CD4-positive, alpha-beta T cell (primary cell): ENCODE results near the gene FBXO11. TPM values are rescaled to one million over a fixed set of nuclear protein-coding genes. Genes with fewer than 3 reads are reported as not detected.

ENCODE experiments used
- ATAC-seq: fragments of 200-7000 bp; cut with Tn5 transposase; one replicate; pipeline ENCODE4 v1.10.0; 2022; ENCODE audit warnings: mild to moderate bottlenecking; ENCODE audit not compliant: poor library complexity
- CTCF ChIA-PET: fragments of 350-600 bp; sonication (Branson Sonifier 250); formaldehyde crosslinking; loops from one replicate; lab custom pipeline; 2021; ENCODE audit warnings: antibody characterized with exemption, inconsistent platforms; lab: Charles Lee
- POLR2A ChIA-PET: fragments of 350-600 bp; sonication (Branson Sonifier 250); formaldehyde crosslinking; loops from one replicate; lab custom pipeline; 2021; ENCODE audit warnings: antibody characterized with exemption, inconsistent platforms; lab: Charles Lee
- DNase-seq, 14 experiments: peaks; one replicate each; pipeline ENCODE4 v3.0.0-alpha.2; 2013 to 2020; ENCODE audit warnings: mixed read lengths in 2 of 14
- H3K27ac ChIP-seq, 2 donors: one replicate each; pipeline versions ENCODE4 v1.5.1 to v1.7.0; 2013; ENCODE audit warnings: low read length in 2 of 2, low read depth in 1 of 2, mild to moderate bottlenecking in 1 of 2
- H3K27me3 ChIP-seq, 2 experiments: 1 replicate in 1 of 2; 2 replicates in 1 of 2; pipeline versions ENCODE4 v1.6.1 to v1.7.0; 2013; ENCODE audit warnings: low read length in 2 of 2, control low read depth in 1 of 2, mild to moderate bottlenecking in 1 of 2, moderate library complexity in 1 of 2; ENCODE audit not compliant: insufficient read depth in 2 of 2, control insufficient read depth in 1 of 2
- H3K36me3 ChIP-seq: one replicate; pipeline ENCODE4 v1.6.1; 2013; ENCODE audit warnings: low read length, control low read depth; ENCODE audit not compliant: insufficient read depth
- H3K4me1 ChIP-seq: one replicate; pipeline ENCODE4 v1.6.1; 2013; ENCODE audit warnings: low read length, control low read depth; ENCODE audit not compliant: insufficient read depth
- H3K4me3 ChIP-seq: one replicate; pipeline ENCODE4 v1.5.1; 2013; ENCODE audit warnings: mild to moderate bottlenecking, low read length, moderate library complexity
- H3K9me3 ChIP-seq, 2 experiments: 1 replicate in 1 of 2; 2 replicates in 1 of 2; pipeline versions ENCODE4 v1.6.1 to v1.7.0; 2013; ENCODE audit warnings: low read length in 2 of 2, mild to moderate bottlenecking in 2 of 2, control low read depth in 1 of 2, moderate library complexity in 1 of 2; ENCODE audit not compliant: control insufficient read depth in 1 of 2, insufficient read depth in 1 of 2
- H3K27ac Mint-ChIP-seq: one replicate; pipeline ENCODE4 v1.8.0; 2020; ENCODE audit warnings: mixed read lengths
- H3K27me3 Mint-ChIP-seq: one replicate; pipeline ENCODE4 v1.8.0; 2021; ENCODE audit warnings: mixed read lengths
- H3K36me3 Mint-ChIP-seq: one replicate; pipeline ENCODE4 v1.8.0; 2021; ENCODE audit warnings: low read depth, mixed read lengths
- H3K4me1 Mint-ChIP-seq: one replicate; pipeline ENCODE4 v1.8.0; 2021; ENCODE audit warnings: low read depth, mixed read lengths
- H3K4me3 Mint-ChIP-seq: one replicate; pipeline ENCODE4 v1.8.0; 2020; ENCODE audit warnings: mild to moderate bottlenecking, mixed read lengths
- H3K9me3 Mint-ChIP-seq: one replicate; pipeline ENCODE4 v1.8.0; 2020; ENCODE audit warnings: mixed read lengths
- intact Hi-C, 2 experiments: fragments of 100-400 bp; cut with DNase I in 1 of 2; cut with micrococcal nuclease in 1 of 2; formaldehyde crosslinking; loops; one replicate each; pipeline versions ENCODE4 v1.15.1 to v1.9.0; 2023 to 2025; cut with DNase I, micrococcal nuclease
- total RNA-seq, 174 experiments: library from RNA in 2 of 174; stranded (reverse) in 2 of 174; gene quantifications; one replicate each; pipeline ENCODE4 v1.2.3 and lab custom pipeline; 2021 to 2026
- TF ChIP-seq, protein P1 (sequence below): fragments of 200-600 bp; IDR thresholded peaks from one replicate; pipeline ENCODE4 v1.8.0; 2022; ENCODE audit warnings: antibody characterized with exemption, mild to moderate bottlenecking

Gene FBXO11
- total RNA-seq, 2 experiments from 2014 or later, result 121 to 126 TPM

DNA sequence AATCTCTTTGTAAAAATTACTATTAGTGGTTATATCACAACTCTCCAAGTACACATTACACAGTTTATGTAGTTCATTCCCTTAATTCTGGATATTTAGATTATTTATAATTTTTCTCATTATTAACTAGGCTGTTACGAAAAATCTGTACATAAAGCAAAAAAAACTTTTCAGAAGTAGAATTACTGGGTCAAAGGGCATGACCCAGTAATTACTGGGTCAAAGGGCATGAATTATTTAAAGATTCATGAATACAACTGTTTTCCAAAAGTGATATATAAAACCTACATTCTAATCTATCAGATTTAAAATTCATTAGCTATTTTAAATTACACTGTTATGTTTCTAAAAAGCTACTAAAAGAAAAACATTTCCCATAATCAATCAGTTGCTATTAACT is 68.0 kb downstream of the FBXO11 start:
- Mint-ChIP-seq H3K4me3 (no peak overlapping the region), H3K27me3 (no peaks in the 10 kb centered on the region), H3K4me1 (peaks cover 14% of the 10 kb centered on the region), H3K27ac (no peak overlapping the region), H3K9me3 (no peaks in the 10 kb centered on the region), H3K36me3 (peaks cover 75% of the 10 kb centered on the region)
- Histone ChIP-seq H3K36me3 (peaks cover 60% of the 10 kb centered on the region), H3K27me3 (no peaks in the 10 kb centered on the region), H3K4me1 (peaks cover 4% of the 10 kb centered on the region), H3K27ac (no peak overlapping the region), H3K9me3 (no peaks in the 10 kb centered on the region), H3K4me3 (no peak overlapping the region)
- no peak for DNase-seq
- CTCF ChIA-PET, result no interaction called here
- ATAC-seq, result no peak
- TF ChIP-seq, protein P1, sequence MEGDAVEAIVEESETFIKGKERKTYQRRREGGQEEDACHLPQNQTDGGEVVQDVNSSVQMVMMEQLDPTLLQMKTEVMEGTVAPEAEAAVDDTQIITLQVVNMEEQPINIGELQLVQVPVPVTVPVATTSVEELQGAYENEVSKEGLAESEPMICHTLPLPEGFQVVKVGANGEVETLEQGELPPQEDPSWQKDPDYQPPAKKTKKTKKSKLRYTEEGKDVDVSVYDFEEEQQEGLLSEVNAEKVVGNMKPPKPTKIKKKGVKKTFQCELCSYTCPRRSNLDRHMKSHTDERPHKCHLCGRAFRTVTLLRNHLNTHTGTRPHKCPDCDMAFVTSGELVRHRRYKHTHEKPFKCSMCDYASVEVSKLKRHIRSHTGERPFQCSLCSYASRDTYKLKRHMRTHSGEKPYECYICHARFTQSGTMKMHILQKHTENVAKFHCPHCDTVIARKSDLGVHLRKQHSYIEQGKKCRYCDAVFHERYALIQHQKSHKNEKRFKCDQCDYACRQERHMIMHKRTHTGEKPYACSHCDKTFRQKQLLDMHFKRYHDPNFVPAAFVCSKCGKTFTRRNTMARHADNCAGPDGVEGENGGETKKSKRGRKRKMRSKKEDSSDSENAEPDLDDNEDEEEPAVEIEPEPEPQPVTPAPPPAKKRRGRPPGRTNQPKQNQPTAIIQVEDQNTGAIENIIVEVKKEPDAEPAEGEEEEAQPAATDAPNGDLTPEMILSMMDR, result no peak
- POLR2A ChIA-PET, result interaction anchor here (1.8 kb wide), 1 partner anchor 611 kb away, joined by 3 read pairs; no protein-coding TSS in a partner anchor
- intact Hi-C loops, result no loop called here

DNA sequence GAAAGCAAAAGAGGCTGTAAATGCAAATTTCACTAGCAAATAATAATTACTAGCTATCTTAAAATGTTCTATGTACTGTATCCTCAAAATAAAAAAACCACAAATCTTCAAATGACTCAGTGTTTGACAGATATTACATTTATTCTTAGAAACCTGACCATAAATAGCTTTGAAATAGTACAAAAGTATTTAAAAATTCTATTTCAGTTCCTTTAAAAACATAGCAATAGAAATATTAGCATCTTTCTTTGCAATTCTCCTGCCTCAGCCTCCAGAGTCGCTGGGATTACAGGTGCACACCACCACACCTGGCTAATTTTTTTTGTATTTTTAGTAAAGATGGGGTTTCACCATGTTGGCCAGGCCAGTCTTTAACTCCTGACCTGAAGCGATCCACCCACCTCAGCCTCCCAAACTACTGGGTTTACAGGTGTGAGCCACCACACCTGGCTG is 72.8 kb downstream of the FBXO11 start:
- Histone ChIP-seq H3K27ac (no peak overlapping the region), H3K9me3 (no peaks in the 10 kb centered on the region), H3K27me3 (no peaks in the 10 kb centered on the region), H3K4me3 (no peak overlapping the region), H3K4me1 (no peaks in the 10 kb centered on the region), H3K36me3 (peaks cover 91% of the 10 kb centered on the region)
- TF ChIP-seq, protein P1, result no peak
- ATAC-seq (no peak), DNase-seq (no peak)
- no peaks in the 10 kb centered on the region for H3K27me3 Mint-ChIP-seq
- intact Hi-C loops, result no loop called here
- peaks cover 85% of the 10 kb centered on the region for H3K36me3 Mint-ChIP-seq
- peaks cover 4% of the 10 kb centered on the region for H3K4me1 Mint-ChIP-seq
- CTCF ChIA-PET, result interaction anchor here (0.9 kb wide), 1 partner anchor 9 kb away, joined by 3 read pairs; no protein-coding TSS in a partner anchor
- no peaks in the 10 kb centered on the region for H3K9me3 Mint-ChIP-seq
- H3K27ac Mint-ChIP-seq, result no peak overlapping the region
- H3K4me3 Mint-ChIP-seq, result no peak overlapping the region
- POLR2A ChIA-PET, result interaction anchor here (1.7 kb wide), 1 partner anchor 11 kb away, joined by 5 read pairs; no protein-coding TSS in a partner anchor

DNA sequence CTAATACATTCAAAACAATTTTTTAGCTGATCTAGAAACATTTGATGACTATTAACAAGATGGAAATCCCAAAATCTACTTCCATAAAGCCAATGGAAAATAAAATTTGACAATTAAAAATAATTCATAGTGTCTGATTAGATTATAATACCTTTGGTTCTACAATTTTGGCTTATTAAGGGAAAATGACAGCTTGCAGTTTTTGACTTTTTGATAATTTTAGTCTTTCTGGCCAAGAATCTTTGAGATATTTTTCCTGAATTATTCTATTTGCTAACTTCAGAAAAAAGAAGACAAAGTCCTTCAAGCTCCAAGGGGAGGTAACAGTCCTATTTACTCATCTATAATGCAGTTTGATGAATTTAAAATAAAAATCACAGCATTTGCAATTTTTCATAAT is 83.8 kb downstream of the FBXO11 start:
- CTCF ChIA-PET, result interaction anchor here (0.6 kb wide), 1 partner anchor 761 kb away, joined by 3 read pairs; no protein-coding TSS in a partner anchor
- Histone ChIP-seq H3K27me3 (no peaks in the 10 kb centered on the region), H3K4me1 (no peaks in the 10 kb centered on the region), H3K36me3 (peaks cover 67% of the 10 kb centered on the region), H3K4me3 (no peak overlapping the region), H3K27ac (no peak overlapping the region), H3K9me3 (no peaks in the 10 kb centered on the region)
- no peaks in the 10 kb centered on the region for H3K27me3 Mint-ChIP-seq
- no peak overlapping the region for H3K4me3 Mint-ChIP-seq
- peaks cover 92% of the 10 kb centered on the region for H3K36me3 Mint-ChIP-seq
- no peaks in the 10 kb centered on the region for H3K4me1 Mint-ChIP-seq
- DNase-seq (no peak), ATAC-seq (no peak)
- no peaks in the 10 kb centered on the region for H3K9me3 Mint-ChIP-seq
- H3K27ac Mint-ChIP-seq, result no peak overlapping the region
- POLR2A ChIA-PET, result interaction anchor here (1.0 kb wide), 1 partner anchor 11 kb away, joined by 5 read pairs; no protein-coding TSS in a partner anchor
- intact Hi-C loops, result no loop called here
- TF ChIP-seq, protein P1, result no peak
